HepG2 (cell line): ENCODE data around the gene RER1. TPM values are rescaled to one million over a fixed set of nuclear protein-coding genes. Genes with fewer than 3 reads are reported as not detected.

Experiments
- AGO1 ChIP-seq: fragments of 200-400 bp; formaldehyde crosslinking; IDR thresholded peaks from 2 replicates; pipeline ENCODE4 v1.6.1; 2017; ENCODE audit warnings: mild to moderate bottlenecking, low read depth, low read length, moderate library complexity; ENCODE audit not compliant: poor library complexity, severe bottlenecking
- FOXA3 ChIP-seq: IDR thresholded peaks from 2 replicates; pipeline ENCODE4 v1.6.1; 2016; ENCODE audit warnings: missing genetic modification reagents, missing compliant biosample characterization
- GFI1 ChIP-seq: sonication (generic); formaldehyde crosslinking; IDR thresholded peaks from 2 replicates; pipeline ENCODE4 v1.5.0; 2020; ENCODE audit warnings: missing genetic modification reagents, mild to moderate bottlenecking, borderline replicate concordance
- HES4 ChIP-seq: sonication (generic); formaldehyde crosslinking; IDR thresholded peaks from 2 replicates; pipeline ENCODE4 v1.9.0; 2021; ENCODE audit warnings: mild to moderate bottlenecking, missing genetic modification reagents, borderline replicate concordance
- IRF2 ChIP-seq: IDR thresholded peaks from 2 replicates; pipeline ENCODE4 v1.6.1; 2018; ENCODE audit warnings: missing genetic modification reagents, missing compliant biosample characterization
- MIER3 ChIP-seq: IDR thresholded peaks from 2 replicates; pipeline ENCODE4 v1.6.1; 2016; ENCODE audit warnings: missing compliant biosample characterization, borderline replicate concordance
- RARG ChIP-seq: sonication (generic); formaldehyde crosslinking; IDR thresholded peaks from 2 replicates; pipeline ENCODE4 v1.4.0; 2020; ENCODE audit warnings: low read depth, mild to moderate bottlenecking, missing genetic modification reagents
- REL ChIP-seq: sonication (generic); formaldehyde crosslinking; conservative IDR thresholded peaks from 2 replicates; pipeline ENCODE4 v1.8.0; 2022; ENCODE audit warnings: mild to moderate bottlenecking, missing genetic modification reagents, moderate library complexity
- TFDP1 ChIP-seq: IDR thresholded peaks from 2 replicates; pipeline ENCODE4 v1.6.1; 2016; ENCODE audit warnings: missing compliant biosample characterization, missing genetic modification reagents, borderline replicate concordance
- TFE3 ChIP-seq: IDR thresholded peaks from 2 replicates; pipeline ENCODE4 v1.6.1; 2016
- WIZ ChIP-seq: sonication (generic); formaldehyde crosslinking; IDR thresholded peaks from 2 replicates; pipeline ENCODE4 v1.5.1; 2020; ENCODE audit warnings: mild to moderate bottlenecking, missing genetic modification reagents
- ZBTB7A ChIP-seq: sonication (generic); formaldehyde crosslinking; IDR thresholded peaks from 2 replicates; pipeline ENCODE4 v1.8.0; 2022; ENCODE audit warnings: mild to moderate bottlenecking, missing genetic modification reagents
- ZFP41 ChIP-seq: sonication (generic); formaldehyde crosslinking; IDR thresholded peaks from 2 replicates; pipeline ENCODE4 v1.4.0; 2020; ENCODE audit warnings: mild to moderate bottlenecking, missing genetic modification reagents, borderline replicate concordance
- ZFP62 ChIP-seq: sonication (generic); formaldehyde crosslinking; IDR thresholded peaks from 2 replicates; pipeline ENCODE4 v1.4.0; 2020; ENCODE audit warnings: missing genetic modification reagents
- ZFX ChIP-seq: sonication (generic); formaldehyde crosslinking; IDR thresholded peaks from 2 replicates; pipeline ENCODE4 v1.4.0; 2020; ENCODE audit warnings: mild to moderate bottlenecking, low read depth, missing genetic modification reagents, moderate library complexity
- ZNF296 ChIP-seq: sonication (generic); formaldehyde crosslinking; conservative IDR thresholded peaks from 2 replicates; pipeline ENCODE4 v1.5.0; 2020; ENCODE audit warnings: mild to moderate bottlenecking, missing genetic modification reagents
- ZNF326 ChIP-seq: sonication (generic); formaldehyde crosslinking; IDR thresholded peaks from 2 replicates; pipeline ENCODE4 v1.4.0; 2020; ENCODE audit warnings: missing genetic modification reagents, borderline replicate concordance
- ZNF414 ChIP-seq: sonication (generic); formaldehyde crosslinking; IDR thresholded peaks from 2 replicates; pipeline ENCODE4 v1.5.0; 2020; ENCODE audit warnings: missing genetic modification reagents
- ZNF709 ChIP-seq: sonication (generic); formaldehyde crosslinking; IDR thresholded peaks from 2 replicates; pipeline ENCODE4 v1.5.0; 2020; ENCODE audit warnings: mild to moderate bottlenecking, missing genetic modification reagents
- ZNF749 ChIP-seq: sonication (generic); formaldehyde crosslinking; IDR thresholded peaks from 2 replicates; pipeline ENCODE4 v1.8.0; 2022; ENCODE audit warnings: mild to moderate bottlenecking, missing genetic modification reagents, moderate library complexity, borderline replicate concordance
- ZSCAN12 ChIP-seq: sonication (generic); formaldehyde crosslinking; IDR thresholded peaks from 2 replicates; pipeline ENCODE4 v1.9.0; 2021; ENCODE audit warnings: mild to moderate bottlenecking, missing genetic modification reagents
- polyA plus RNA-seq, 8 experiments: library from polyadenylated mRNA; depleted of rRNA in 3 of 8; stranded (reverse) in 7 of 8; unstranded in 1 of 8; fragments of >200 nt; fragmentation: Illumina TruSeq in 4 of 8; extraction: Trizol in 4 of 8; gene quantifications; 2 replicates each; pipeline versions ENCODE4 v1.2.1 to v1.2.3, GENCODE V29; 2011 to 2016; ENCODE audit warnings: low read depth in 4 of 8, missing spikeins in 1 of 8, mixed read lengths in 1 of 8; ENCODE audit not compliant: insufficient read depth in 1 of 8
- total RNA-seq, 5 experiments: library from RNA; depleted of rRNA; stranded (reverse); fragments of >200 nt; fragmentation: Illumina TruSeq; extraction: Trizol; gene quantifications; 2 replicates each; pipeline ENCODE4 v1.2.3, GENCODE V29; 2016; ENCODE audit warnings: low read depth in 1 of 5
- TF ChIP-seq, protein P1 (sequence below): sonication (generic); formaldehyde crosslinking; IDR thresholded peaks from 2 replicates; pipeline ENCODE4 v1.4.0; 2020; ENCODE audit warnings: mild to moderate bottlenecking, low read depth, missing genetic modification reagents
- TF ChIP-seq, protein P2 (sequence below): sonication (generic); formaldehyde crosslinking; IDR thresholded peaks from 2 replicates; pipeline ENCODE4 v1.4.0; 2020; ENCODE audit warnings: mild to moderate bottlenecking, missing genetic modification reagents

RER1 gene
- total and polyA plus RNA-seq, 2 of the 13 experiments (the other 11 are each of a cell fraction or from before 2014, with no cell fraction given): 128 to 164 TPM

GRCh38 chr1:2412773-2413494, 21.3 kb downstream of the RER1 start (continued):
- TF ChIP-seq MIER3 (CRISPR knock-in tag) (no peak), ZNF749 (peak; percentile 91), TFDP1 (CRISPR knock-in tag) (peak; percentile 84; the same call in 1 of the 2 replicates), ZNF414 (CRISPR knock-in tag) (peak; percentile 64; the same call in 1 of the 2 replicates), WIZ (0 out of 2 replicates have a peak, but pooled peaks have one; percentile 49), RARG (no peak), ZSCAN12 (CRISPR knock-in tag) (peak; percentile 78; the same call in 1 of the 2 replicates), ZFP62 (no peak), ZNF296 (CRISPR knock-in tag) (peak; percentile 69), GFI1 (CRISPR knock-in tag) (no peak), ZFX (no peak), ZNF326 (no peak), HES4 (CRISPR knock-in tag) (peak; percentile 88; the same call in 1 of the 2 replicates), ZFP41 (CRISPR knock-in tag) (peak; percentile 75; the same call in 1 of the 2 replicates), IRF2 (no peak; the same call in 1 of the 2 replicates), ZBTB7A (CRISPR knock-in tag) (no peak; the same call in 1 of the 2 replicates), TFE3 (CRISPR knock-in tag) (0 out of 2 replicates have a peak, but pooled peaks have one; percentile 38), FOXA3 (CRISPR knock-in tag) (no peak), REL (peak; percentile 90), AGO1 (no peak), ZNF709 (peak; percentile 95)
- TF ChIP-seq, protein P1, sequence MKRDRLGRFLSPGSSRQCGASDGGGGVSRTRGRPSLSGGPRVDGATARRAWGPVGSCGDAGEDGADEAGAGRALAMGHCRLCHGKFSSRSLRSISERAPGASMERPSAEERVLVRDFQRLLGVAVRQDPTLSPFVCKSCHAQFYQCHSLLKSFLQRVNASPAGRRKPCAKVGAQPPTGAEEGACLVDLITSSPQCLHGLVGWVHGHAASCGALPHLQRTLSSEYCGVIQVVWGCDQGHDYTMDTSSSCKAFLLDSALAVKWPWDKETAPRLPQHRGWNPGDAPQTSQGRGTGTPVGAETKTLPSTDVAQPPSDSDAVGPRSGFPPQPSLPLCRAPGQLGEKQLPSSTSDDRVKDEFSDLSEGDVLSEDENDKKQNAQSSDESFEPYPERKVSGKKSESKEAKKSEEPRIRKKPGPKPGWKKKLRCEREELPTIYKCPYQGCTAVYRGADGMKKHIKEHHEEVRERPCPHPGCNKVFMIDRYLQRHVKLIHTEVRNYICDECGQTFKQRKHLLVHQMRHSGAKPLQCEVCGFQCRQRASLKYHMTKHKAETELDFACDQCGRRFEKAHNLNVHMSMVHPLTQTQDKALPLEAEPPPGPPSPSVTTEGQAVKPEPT (CRISPR knock-in tag): no peak
- TF ChIP-seq, protein P2, sequence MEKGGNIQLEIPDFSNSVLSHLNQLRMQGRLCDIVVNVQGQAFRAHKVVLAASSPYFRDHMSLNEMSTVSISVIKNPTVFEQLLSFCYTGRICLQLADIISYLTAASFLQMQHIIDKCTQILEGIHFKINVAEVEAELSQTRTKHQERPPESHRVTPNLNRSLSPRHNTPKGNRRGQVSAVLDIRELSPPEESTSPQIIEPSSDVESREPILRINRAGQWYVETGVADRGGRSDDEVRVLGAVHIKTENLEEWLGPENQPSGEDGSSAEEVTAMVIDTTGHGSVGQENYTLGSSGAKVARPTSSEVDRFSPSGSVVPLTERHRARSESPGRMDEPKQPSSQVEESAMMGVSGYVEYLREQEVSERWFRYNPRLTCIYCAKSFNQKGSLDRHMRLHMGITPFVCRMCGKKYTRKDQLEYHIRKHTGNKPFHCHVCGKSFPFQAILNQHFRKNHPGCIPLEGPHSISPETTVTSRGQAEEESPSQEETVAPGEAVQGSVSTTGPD (CRISPR knock-in tag): no peak
